HG03025 (cell line): ENCODE data around the gene INCENP.
"Not testable (repeated sequence)": the region's sequence is repeated elsewhere in the genome, so short reads cannot be mapped to it uniquely, and the experiment has no call there.

ENCODE experiments used
- ATAC-seq: cut with Tn5 transposase; IDR thresholded peaks from one replicate; pipeline ENCODE4 v1.9.1; 2021; ENCODE audit warnings: mild to moderate bottlenecking, moderate library complexity; ENCODE audit not compliant: unreplicated experiment, low FRiP score

INCENP gene

GRCh38 chr11:62166371-62166770 is 42.6 kb downstream of the INCENP start:
- no peak for ATAC-seq

DNA sequence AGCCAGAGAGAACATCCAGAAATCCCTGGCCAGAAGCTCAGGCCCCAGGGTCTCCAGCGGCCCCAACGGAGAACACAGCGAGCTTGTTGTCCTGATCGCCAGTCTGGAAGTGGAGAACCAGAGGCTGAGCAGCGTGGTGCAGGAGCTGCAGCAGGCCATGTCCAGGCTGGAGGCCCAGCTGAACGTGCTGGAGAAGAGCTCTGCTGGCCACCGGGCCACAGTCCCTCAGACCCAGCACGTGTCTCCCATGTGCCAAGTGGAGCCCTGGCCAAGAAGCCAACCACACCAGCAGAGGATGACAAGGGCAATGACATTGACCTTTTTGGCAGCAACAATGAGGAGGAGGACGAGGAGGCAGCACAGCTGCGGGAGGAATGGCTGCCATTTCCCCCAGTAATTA is 45.6 kb downstream of the INCENP start:
- ATAC-seq, result no peak

GRCh38 chr11:62169935-62170334 is 46.1 kb downstream of the INCENP start:
- ATAC-seq, result no peak

DNA sequence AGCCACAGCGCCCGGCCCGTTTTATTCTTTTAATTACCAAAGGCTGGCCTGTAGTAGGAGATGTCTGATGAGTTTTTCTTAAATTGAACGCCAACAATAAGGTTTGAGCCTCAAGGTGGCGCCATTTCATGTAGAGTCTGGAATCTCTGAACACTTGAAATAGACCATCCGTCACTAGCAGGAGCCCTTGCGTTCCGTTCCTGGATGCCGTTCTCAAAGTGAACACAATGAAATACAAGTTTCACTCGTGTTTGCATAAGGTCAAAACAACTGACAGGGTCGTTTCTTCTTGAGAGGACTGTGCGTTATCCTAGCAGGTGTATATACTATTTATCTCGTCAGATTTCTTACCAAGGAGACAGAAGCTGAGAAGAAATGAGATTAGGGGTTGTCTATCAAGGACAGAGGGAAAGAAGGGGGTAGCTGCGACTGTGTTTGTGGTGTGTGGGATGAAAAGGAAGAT is 47.5 kb downstream of the INCENP start:
- ATAC-seq, result no peak

- no peak for ATAC-seq
Observed at GRCh38 chr11:62172294-62172693, 48.5 kb downstream of the INCENP start.

- ATAC-seq, result no peak
Observed at GRCh38 chr11:62176766-62177165, 53.0 kb downstream of the INCENP start.

GRCh38 chr11:62179995-62180394 is 56.2 kb downstream of the INCENP start:
- no peak for ATAC-seq

DNA sequence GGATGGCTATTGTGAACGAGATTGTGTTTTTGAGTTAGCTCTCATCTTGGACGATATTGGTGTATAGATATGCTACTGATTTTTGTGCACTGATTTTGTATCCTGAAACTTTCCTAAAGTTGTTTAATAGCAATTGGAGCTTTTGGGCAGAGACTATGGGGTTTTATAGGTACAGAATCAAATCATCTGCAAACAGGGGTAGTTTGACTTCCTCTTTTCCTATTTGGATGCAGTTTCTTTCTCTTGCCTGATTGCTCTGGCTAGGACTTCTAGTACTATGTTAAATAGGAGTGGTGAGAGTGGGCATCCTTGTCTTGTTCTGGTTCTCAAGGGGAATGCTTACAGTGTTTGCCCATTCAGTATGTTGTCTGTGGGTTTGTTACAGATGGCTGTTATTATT is 57.3 kb downstream of the INCENP start:
- ATAC-seq, result no peak

GRCh38 chr11:62182147-62182891 is 58.5 kb downstream of the INCENP start:
- no peak for ATAC-seq

DNA sequence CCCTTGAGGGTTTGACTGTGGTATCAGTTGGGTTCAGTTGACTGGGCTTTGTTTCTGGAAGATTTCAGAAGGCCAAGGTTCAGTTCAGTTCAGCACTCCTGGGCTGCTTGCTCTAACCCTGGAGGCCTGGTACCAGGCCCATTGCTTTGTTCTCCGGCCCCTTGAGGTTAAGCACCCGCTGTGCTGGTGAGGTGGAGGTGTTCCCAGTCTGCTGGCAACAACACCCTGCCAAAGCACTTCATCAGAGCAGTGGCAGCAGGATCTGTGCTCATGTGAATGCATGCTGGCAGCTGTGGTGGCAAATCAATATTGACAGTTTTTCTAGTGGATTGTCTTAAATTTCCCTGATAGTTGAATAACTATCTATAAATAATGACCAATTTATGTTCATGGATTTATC is 62.4 kb downstream of the INCENP start:
- ATAC-seq, result no peak

- no peak for ATAC-seq
Observed at GRCh38 chr11:62190011-62190410, 66.2 kb downstream of the INCENP start, which contains the start of gene SCGB1D1. SCGB1D1 (plus strand) TSS chr11:62190216; CDS start chr11:62190285, 69 bp downstream.

DNA sequence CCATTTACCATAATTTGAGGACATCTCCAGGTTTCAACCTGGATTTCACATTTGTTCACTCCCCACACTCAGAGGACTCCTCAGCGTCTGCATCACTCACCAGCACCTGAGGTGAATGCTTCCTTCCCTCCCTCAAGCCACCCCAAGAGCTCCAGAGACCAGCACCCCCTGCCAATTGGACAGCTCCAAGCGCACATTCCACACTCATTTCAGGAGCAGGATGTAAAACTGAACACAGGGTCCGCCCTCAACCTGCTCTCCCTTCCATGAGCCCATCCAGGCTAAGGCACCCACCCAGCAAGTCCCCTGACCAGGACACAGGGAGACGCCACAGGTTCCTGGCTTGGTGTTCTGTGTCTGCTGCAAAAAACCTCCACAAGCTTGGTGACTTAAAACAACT is 70.1 kb downstream of the INCENP start:
- ATAC-seq, result no peak

DNA sequence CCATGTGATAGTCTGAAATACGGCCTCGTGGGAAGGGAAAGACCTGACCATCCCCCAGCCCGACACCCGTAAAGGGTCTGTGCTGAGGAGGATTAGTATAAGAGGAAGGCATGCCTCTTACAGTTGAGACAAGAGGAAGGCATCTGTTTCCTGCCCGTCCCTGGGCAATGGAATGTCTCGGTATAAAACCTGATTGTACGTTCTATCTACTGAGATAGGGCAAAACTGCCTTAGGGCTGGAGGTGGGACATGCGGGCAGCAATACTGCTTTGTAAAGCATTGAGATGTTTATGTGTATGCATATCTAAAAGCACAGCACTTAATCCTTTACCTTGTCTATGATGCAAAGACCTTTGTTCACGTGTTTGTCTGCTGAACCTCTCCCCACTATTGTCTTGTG is 71.2 kb downstream of the INCENP start:
- ATAC-seq, result not testable (repeated sequence)

DNA sequence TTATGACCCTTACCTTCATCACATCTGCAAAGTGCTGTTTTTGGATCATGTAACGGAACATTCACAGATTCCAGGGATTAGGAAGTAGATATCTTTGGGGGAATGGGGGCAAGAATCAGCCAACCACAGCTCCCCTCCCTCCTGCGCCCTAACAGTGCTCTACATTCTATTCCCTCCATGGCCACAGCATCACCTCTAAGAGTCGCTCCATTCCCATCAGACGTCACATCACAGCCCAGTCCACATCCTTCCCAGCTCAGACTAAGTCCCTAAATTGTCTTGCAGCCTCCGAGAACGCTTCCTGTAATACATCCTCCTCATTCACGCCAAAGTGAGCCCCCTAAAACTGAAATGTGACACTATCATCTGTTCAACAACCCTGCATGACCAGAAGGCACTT is 72.1 kb downstream of the INCENP start:
- ATAC-seq, result no peak

DNA sequence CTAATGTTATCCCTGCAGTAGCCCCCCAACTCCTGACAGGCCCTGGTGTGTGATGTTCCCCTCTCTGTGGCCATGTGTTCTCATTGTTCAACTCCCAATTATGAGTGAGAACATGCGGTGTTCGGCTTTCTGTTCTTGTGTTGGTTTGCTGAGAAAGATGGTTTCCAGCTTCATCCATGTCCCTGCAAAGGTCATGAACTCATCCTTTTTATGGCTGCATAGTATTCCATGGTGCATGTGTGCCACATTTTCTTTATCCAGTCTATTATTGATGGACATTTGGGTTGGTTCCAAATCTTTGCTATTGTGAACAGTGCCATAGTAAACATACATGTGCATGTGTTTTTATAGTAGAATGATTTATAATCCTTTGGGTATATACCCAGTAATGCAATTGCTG is 73.6 kb downstream of the INCENP start:
- ATAC-seq, result not testable (repeated sequence)

DNA sequence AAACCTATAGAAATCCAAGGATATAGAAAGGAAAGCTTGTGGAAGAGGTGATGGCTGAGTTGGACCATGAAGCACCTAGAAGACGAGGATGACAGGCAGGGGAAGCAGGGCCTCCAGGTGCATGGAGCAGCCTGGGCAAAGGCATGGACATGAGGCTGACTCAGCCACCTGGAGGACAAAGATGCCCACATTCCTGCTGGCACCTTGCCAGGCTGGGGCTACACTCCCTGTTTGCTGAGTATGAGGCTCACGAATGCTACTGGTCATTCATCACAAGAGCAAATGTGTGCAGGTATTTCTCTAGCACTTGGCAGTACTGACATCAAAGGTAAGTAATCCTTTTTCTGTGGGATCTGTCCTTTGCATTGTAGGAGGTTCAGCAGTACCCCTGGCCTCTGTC is 77.6 kb downstream of the INCENP start:
- no peak for ATAC-seq
